ENCODE measurements around the gene SRSF1.
"Not testable (repeated sequence)": the region's sequence is repeated elsewhere in the genome, so short reads cannot be mapped to it uniquely, and the experiment has no call there.

The SRSF1 gene

DNA sequence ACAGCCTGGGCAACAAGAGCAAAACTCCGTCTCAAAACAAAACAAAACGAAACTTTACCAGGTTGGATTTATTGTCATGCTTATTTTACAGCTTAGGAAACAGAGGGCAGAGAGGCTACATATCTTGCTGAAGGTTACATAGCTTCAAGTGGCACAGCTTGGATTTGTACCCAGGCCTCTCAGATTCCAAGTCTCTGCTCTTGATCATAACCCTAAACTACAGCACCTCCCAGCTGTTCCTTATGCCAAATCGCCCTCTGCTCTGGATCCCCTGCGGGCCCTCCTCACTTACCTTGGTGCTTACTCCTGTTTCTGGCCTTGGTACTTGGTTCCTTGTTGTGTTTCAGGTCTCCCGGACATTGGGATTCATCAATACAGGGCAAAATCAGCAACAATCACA lies 40.2 kb downstream of the SRSF1 start:
- no peak for DNase-seq (ENCODE audit: extremely low read depth in 1 of 2, low read depth in 1 of 2)

DNA sequence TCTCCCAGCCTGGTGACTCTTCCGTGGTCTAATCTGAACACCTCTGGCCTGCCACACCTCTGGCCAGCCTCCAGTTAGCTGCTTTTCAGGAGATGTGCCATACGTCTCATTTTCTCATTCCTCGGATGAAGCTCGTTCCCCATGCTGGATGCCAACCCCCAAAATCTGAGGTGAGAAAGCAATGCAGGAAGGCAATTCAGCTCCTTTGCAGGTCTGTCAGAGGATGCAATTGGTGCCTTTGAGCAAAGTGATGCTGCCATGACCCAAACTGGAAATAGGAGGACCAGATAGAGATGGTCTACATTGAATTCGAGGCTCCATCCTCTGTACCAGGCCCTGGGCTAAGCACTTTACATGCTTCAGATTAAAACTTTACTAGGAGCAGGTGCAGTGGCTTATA lies 40.8 kb downstream of the SRSF1 start:
- DNase-seq (ENCODE audit: extremely low read depth in 1 of 2, low read depth in 1 of 2), result no peak

DNA sequence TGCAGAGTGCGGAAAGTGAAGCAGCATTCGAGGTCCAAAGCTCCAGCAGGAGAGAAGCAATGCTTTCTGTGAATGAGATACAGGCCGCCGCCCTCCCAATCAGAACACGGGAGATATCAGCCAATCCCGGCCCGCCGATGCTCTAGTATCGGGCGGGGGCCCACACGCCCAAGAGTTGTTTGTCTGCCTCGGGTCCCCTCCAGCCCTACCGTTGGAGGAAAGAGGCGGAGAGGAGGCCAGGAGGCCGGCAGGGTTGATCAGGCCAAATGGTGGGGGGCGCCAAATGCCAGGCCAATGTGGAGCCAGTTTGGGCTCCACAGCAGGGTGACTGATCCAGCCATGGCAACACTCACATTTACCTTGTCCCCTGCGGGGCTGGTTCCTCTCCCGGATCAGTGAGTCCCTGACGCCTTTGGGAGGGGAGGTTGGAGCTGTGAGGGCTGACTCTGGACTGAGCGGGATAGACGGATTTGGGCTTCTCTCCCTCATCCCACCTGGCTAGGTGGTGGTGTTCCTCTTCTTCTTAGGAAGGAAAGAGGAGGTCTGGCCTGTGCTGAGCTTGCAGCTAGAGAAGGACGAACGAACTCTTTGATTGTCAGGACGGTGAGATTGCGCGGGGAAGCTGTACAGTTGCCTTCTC lies 41.4 kb downstream of the SRSF1 start:
- no peak for DNase-seq (ENCODE audit: extremely low read depth in 1 of 2, low read depth in 1 of 2)

DNA sequence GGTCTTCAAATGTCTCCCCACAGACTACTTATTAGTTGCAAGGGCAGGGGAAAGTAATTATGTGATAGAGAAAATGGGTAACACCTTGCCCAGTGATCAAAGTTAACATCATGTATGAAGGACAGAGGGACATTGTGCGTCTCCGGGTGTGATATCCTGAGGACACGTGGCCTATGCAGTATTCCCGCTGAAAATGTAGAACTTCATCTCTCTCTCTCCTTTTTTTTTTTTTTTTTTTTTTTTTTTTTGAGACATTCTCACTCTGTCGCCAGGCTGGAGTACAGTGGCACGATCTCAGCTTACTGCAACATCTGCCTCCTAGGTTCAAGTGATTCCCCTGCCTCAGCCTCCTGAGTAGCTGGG lies 43.9 kb downstream of the SRSF1 start:
- no peak for DNase-seq (ENCODE audit: extremely low read depth in 1 of 2, low read depth in 1 of 2)

DNA sequence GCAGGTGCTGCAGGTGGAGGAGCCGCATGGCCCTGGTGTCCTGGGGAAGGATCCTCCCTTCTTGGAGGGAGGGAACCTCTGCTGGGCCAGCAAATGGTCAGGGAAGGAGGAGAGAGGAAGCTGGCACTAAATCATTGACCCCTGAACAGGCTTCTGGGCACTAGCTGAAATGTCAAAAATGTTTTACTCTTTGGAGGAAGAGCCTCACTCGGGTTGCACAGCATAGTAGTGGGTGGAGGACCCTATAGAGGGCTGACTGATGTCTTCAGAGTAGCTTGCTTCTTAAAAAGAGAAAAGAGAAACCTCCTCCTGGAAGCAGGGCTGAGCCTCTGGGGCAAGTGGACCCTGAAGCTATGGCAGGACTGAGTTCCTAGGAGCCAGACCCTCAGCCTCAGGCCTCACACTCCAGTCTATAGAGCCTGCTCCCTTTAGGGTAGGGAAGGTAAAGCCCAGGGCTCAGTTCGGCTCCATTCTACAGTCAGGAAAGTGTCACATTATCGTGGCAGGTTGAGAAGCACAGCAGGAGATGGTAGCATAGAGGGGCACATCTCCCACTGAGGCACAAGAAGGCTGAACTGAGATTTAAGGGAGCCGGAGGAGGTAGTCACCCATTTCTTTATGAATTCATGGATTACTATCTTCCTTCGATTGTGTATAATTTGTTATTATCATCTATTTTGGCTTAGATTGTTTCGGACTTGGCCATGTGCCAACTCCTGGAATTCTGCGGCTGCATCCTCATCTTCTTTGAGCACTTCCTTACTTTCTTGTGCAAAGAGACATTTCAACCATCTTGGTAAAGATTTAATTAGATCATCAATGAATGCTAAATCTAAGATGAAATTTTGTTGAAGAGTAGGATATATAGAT lies 44.5 kb downstream of the SRSF1 start:
- no peak for DNase-seq (ENCODE audit: extremely low read depth in 1 of 2, low read depth in 1 of 2)

DNA sequence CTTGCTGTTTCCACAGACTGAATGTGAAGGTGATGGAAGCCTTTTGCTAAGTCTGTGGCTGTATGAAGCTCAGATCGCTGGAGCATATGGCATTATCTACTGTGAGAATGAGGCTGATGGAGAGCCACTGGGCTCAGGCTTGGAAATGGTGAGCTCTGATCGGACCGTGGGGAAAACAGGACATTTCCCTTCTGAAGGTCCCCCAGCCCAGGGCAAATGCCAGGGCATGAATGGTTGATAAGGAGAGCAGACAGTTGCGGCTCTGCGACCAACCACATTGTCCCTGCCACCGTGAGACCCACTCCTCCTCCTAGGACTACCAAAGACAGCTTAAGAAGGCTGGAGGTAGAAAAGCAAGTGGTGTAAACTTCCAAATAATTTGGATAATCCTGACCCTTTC lies 47.1 kb downstream of the SRSF1 start:
- no peak for DNase-seq (ENCODE audit: extremely low read depth in 1 of 2, low read depth in 1 of 2)

DNA sequence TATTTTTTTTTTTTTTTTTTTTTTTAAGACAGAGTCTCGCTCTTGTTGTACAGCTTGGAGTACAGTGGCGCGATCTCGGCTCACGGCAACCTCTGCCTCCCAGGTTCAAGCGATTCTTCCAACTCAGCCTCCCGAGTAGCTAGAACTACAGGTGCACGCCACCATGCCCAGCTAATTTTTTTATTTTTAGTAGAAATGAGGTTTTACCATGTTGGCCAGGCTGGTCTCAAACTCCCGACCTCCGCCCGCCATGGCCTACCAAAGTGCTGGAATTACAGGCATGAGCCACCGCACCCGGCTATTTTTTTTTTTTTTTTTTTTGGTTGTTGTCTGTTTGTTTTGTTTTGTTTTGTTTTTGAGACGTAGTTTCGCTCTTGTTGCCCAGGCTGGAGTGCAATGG lies 48.7 kb downstream of the SRSF1 start:
- not testable (repeated sequence) for DNase-seq (ENCODE audit: extremely low read depth in 1 of 2, low read depth in 1 of 2)

DNA sequence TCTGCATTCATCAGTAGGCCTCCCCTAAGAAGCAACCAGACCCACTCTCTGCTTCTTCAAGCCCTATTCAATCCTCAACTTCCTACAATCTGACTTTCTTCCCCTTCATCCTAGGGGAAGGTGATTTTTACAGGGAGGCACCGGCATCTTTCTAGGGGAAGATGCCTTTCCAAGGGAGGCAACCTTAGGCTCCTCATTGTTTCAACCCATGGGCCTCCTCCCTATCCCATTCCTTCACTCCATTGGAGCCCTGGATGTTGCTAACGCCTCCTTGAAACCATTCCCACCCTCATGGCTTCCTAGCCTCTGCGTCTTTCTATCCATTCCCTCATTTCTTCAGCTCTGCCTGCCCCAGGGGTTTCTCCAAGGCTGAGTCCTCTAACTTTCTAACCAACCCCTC lies 49.2 kb downstream of the SRSF1 start:
- DNase-seq (ENCODE audit: extremely low read depth in 1 of 2, low read depth in 1 of 2), result no peak

DNA sequence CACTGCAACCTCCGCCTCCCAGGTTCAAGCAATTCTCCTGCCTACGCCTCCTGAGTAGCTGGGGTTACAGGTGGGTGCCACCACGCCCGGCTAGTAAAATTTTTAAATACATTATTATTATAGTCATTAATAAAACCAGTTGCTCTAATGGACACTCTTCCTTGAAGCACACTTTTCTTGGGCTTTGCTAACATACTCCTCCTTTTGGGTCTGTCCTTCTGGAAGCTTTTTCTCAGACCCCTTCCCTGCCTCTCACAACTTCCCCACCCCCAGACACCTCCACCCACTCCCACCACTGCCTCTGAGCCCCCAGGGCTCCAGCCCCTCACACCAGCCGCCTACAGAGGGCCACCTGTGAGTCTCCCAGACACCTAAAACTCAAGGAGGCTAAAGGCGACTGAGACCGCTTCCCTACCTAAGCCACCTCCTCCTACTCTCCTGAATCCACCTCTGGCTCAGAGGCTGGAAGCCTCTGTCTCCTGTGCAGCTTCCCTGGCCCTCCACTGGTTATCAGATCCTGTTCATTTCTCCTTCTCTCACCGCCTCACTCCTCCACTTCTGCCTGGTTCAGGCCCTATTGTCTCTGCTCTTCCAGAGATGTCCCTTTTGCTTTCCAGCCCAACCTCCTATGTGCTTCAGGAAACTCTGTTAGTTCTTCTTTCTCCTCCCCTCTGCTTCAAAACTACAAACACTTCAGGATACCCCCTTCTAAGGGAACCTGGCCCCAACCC lies 49.8 kb downstream of the SRSF1 start:
- no peak for DNase-seq (ENCODE audit: extremely low read depth in 1 of 2, low read depth in 1 of 2)

DNA sequence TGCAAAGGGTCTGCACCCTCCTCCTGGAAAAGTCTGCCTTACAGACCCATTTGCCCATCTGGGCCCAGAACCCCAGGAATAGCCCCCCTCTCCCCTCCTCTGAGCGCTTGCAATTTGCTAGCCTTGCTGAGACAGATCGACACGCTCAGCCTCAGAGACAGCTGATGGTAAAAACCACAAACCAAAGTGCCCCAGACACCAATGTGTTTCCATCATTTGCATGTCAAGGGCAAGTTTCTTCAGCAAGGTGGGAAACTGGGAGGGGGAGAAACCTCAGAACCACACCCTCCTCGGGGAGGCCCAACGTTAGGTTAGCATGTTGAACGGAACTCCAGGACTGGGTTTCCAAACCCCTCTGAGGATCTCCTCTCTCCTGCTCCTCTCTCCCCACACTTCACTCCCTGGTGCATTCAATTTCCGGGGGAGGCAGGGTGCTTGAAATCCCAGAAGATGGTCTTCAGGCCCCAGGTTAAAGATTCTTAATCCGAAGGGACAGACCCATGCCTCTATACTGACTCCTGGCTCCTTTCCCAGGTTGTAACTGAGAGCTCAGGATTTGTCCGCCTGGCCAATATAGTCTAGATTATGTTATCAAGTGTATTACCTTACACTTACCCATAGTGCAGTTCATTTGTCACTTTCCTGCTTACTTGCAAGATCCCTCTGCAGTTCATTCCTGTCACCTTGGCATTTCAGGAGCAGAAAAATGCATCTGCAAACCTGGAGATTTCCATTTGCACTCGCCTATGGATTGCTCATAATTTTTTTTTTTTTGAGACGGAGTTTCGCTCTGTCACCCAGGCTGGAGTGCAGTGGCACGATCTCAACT lies 50.5 kb downstream of the SRSF1 start:
- peak; percentile 13 to 25 for DNase-seq (ENCODE audit: extremely low read depth in 1 of 2, low read depth in 1 of 2)

DNA sequence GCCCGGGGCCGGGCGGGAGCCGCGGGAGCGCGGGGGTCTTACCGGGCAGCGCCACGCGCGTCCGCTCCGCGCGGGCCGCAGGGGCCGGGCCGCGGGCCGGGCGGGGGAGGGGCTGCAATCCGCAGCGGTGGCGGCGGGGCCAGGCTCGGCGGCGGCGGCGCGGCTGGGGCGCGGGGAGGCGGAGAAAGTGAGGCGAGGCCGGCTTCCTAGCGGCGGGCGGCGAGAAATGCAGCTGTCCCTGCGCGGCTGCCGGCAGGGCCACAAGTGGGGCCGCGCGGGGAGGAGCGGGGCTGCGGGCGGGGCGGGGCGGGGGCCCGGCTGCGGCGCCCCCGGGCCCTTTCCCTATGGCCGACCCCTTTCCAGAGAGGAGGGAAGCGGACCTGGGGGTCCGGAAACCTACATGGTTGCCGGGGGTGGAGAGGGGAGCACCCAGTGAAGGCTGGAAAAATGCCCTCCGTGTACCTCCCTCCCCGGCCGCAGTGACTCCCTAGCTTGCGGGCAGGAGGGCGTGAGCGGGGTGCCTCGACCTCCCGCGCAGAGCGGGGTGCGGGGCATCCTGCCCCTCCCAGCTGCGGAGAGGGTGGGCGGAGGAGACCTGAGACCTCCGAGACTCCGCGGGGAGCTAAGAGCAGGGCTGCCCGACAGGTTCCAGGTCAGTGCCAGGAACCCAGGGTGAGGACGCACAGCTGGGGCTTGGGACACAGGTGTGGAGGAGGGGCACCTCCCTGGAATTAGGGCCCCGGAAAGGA lies 51.7 kb downstream of the SRSF1 start, which contains the start of gene CUEDC1:
Gene CUEDC1 (minus strand): TSS at position 230 of the 749 bp plus-strand sequence. CDS start 69,848 bp downstream, outside the sequence.
- DNase-seq (ENCODE audit: extremely low read depth in 1 of 2, low read depth in 1 of 2), result peak; percentile 16 to 38

DNA sequence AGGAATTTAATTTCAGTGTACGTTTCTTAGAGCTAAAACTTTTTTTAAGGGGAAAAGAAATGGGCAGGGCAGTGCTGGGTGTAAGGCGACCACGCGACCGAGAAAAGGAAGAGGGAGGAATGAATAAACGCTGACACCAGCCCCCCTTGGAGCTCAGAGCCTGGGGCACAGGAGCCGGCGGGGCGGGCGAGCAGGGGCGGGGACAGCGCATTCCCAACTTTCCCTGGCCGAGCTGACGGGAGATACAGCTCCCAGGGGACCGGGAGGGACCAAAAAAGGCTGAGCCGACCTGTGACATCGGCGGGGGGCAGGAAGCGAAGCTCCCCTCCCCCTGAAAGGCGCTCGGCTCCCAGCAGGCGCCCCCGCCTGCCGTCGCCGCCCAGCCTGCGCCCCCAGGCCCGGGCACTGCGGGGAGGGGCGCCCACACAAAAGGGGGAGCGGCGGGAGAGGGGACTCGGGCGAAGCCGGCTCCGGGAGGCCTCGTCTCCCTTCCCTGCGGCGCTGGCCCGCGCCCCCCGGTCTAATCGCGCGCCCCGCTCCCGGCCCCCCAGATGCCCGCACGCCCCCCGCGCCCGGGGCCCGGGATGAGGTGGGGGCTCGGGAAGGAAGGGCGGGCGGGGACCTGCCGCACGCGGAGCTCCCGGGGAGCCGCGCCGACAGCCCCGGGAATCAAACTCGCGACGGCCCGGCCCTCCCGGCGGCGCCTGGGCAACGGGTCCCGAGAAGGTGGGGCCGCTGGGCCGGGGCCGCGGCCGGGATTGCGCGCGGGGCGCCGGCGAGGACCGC lies 52.5 kb downstream of the SRSF1 start:
- no peak for DNase-seq (ENCODE audit: extremely low read depth in 1 of 2, low read depth in 1 of 2)

DNA sequence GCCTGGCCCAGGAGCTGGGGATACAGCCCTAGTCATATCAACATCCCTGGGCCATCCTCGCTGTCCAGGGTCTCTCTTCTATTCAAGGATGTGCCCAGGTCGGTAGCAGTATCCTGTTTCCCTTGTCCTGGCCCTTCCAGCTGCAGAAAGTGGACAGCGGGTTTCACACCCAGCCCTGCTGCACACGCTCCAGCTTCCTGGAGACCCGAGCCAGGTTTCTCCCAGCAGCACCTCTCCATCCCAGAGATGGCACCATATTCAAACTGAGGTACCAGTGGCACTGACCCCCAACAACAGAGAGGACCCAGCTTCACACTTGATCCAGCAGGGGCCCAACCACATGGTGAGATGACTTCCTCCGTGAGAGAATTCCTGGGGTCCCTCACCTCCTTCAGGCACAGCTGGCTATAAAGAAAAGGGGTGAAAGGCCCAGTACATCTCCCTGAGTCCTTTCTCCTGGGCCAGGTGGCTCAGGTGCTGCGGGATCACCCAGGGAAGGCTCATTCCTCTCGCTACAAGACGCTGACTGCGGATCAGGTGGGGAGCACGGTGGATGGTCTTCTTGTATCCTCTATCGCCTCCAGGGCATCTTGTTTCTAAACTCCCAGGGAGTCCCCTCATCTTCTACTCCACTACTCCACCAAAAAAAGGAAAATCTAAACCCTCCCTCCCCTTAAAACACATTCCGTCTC lies 53.2 kb downstream of the SRSF1 start:
- DNase-seq (ENCODE audit: extremely low read depth in 1 of 2, low read depth in 1 of 2), result no peak

Measured in stimulated activated CD8-positive, alpha-beta memory T cell treated with anti-CD3 and anti-CD28 coated beads, Interleukin-7, amount 100 ng/mL, for 48 hours (primary cell).